DMS 273 (cell line): ENCODE results near the gene SYNRG.
A peak's percentile ranks its signal among the peaks of the same experiment; 100 is the strongest.

ENCODE experiments used
- DNase-seq: peaks from one replicate; lab custom pipeline; 2025; ENCODE audit not compliant: unreplicated experiment; lab: John Stamatoyannopoulos, UW

The SYNRG gene

DNA sequence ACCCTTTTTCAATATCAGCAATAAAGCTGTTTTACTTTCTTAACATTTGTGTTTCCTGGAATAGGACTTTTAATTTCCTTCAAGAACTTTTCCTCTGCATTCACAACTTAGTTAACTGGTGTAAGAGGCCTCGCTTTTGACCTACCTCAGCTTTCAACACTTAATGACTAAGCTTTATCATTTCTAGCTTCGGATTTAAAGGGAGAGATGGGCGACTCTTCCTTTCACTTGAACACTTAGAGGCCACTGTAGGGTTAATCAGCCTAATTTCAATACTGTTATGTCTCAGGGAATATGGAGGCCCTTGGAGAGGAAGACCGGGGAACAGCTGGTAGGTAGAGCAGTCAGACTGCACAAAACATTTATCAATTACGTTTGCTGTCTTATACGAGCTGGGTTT is 4.7 kb downstream of the SYNRG start:
- DNase-seq = no peak

DNA sequence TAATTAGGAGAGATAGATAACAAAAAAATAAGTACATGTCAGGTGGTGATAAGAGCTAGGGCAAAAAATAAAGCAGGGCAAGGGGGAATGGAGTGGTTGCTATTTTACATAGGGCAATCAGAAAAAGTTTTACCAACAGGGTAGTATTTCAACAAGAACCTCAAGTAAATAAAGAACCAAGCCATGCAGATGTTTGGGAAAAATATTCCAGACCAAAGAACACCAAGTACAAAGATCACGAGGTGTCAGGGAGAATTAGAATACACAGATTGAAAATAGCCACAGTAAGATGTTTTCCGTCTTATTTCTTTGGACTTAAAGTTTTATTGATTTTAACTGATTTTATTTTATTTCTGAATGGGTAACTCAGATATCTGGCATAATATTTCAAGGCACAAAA is 11.1 kb downstream of the SYNRG start:
- DNase-seq = no peak

- no peak for DNase-seq
These were observed 16.9 kb downstream of the SYNRG start for GRCh38 chr17:37592291-37592690.

DNA sequence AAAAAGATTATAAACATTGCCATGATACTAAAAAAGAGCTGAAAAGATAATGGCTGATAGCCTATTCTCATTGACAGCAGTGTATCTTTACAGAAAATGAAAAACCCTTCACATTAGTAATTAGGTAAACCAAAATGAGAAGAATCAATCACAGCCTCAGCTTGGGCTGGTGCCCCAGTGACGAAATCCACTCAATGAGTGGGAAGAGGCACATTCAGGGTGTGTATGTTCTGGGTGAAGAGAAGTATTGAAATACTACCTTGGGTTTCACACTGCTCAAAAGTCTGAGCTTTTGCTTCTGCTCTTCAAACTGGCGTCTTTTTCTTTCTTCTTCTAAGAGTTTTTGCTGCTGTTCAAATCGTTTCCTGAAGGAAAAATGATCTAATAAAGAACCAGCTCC is 24.2 kb downstream of the SYNRG start:
- no peak for DNase-seq

DNA sequence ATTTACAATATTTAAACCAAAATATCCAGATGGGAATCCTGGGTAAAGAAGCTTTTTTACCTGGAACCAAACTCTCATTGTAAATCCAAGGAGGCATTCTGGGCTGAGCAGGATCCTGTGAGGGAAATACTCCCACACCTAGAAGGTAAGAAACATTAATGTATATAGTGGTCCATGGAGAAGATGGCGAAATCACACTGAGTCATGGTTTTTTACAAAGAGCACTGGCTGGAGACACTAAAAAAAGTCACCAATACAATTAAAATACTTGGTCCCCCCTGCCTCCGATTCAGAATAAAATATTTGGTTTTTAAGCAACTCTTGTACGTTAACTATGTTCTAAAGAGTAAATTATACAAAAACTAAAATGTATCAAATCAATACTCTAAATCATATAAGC is 32.9 kb downstream of the SYNRG start:
- no peak for DNase-seq

- DNase-seq = no peak
These were observed 34.8 kb downstream of the SYNRG start for GRCh38 chr17:37574427-37574826.

- no peak for DNase-seq
These were observed 37.5 kb downstream of the SYNRG start for GRCh38 chr17:37571674-37572073.

DNA sequence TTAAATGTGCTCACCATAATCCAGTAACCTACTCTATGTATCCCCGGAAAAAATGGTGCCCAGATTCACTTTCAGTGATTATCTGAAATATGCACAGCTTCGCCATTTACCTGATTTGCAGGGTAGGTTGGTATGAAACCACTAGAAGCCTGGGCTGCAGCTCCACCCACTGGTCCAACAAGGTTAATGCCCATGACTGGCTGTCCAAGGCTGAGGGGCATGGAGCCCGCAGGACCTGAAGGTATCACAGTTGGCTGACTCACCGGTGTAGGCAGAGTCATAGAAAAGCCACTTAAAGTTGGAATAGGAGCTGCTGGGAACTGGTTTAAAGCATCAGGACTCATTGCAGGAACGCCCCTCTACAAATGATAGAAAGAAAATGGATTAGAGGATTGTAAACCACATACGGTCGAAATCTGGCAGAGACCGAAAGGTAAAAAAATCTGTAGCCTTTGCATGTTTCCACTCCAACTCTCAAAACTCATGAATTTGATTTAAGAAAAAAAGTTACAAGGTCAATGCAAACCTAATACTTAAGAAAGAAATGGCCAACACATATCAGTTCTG is 38.6 kb downstream of the SYNRG start:
- peak; percentile 64 for DNase-seq

- DNase-seq = no peak
These were observed 40.7 kb downstream of the SYNRG start for GRCh38 chr17:37568350-37569053.

DNA sequence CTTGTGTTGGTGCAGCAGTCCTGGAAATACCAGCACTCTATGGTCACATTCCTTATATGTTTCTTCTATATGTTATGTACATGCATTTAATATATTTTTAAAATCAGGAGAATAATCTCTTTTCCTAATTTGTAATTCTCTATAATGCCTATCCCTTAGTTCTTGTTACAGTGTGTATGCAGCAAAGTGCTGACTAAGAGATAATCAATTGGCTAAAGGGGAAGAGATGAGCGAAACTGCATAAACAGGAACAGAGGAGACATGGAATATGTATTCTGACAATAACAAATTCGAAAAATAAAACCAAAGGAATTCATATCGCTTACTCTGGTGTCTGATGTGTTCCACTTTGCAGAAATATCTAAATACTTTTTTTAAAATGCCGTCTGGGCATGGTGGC is 41.7 kb downstream of the SYNRG start:
- DNase-seq = no peak

GRCh38 chr17:37567137-37567536 is 42.1 kb downstream of the SYNRG start:
- DNase-seq = no peak

DNA sequence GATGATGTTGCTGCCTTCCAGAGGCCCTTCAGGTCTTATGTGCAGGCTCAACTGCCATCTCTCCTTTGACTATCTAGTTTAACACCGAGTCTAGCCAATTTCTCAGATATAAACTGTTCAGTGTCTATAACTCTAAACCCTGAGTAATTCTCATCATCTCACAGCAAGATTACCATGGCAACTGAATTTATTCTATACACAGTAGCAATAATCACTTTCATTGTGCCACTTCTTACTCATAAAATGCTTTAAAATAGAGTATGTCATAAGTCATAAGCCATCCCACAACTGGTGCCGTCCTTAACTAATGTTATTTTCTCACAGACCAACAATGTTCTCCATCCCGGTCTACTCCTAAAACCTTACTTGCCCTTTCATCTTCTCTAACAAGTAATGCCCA is 45.0 kb downstream of the SYNRG start:
- DNase-seq = no peak

- no peak for DNase-seq
These were observed 47.0 kb downstream of the SYNRG start for GRCh38 chr17:37562016-37562745.

DNA sequence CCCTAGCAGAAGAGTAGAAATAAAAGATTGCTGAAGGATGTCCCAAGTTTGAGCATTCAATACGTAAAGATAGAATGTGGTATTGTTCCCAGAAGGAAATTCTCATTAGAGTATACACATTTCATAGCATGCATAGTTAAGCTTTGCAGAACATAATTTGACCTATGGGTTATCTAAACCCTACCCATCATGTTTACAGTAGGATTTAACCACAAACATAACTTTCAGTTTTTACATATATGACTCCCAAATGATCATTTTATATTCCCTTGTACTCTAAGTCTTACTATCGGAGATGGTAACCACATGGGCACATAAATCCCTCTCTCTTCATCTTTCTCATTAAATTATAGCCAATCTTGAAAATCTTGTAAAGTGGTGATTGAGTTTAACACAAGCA is 50.9 kb downstream of the SYNRG start:
- no peak for DNase-seq

GRCh38 chr17:37557482-37557881 is 51.7 kb downstream of the SYNRG start:
- DNase-seq = no peak

DNA sequence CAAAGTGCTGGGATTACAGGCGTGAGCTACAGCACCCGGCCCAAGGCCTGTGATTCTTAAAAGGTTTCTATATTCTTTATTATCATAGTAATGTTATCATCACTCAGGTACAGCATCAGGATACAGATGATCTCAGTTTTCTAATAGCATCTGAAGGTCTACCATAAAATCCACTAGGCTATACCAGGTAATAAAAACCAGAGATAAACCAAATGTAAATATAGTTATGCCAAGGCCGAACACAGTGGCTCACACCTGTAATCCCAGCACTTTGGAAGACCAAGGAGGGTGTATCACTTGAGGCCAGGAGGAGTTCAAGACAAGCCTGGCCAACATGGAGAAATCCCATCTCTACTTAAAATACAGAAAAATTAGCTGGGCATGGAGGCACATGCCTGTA is 53.8 kb downstream of the SYNRG start:
- DNase-seq = no peak

- no peak for DNase-seq
These were observed 55.7 kb downstream of the SYNRG start for GRCh38 chr17:37553401-37553966.

GRCh38 chr17:37551788-37552187 is 57.4 kb downstream of the SYNRG start:
- no peak for DNase-seq

GRCh38 chr17:37547986-37548385 is 61.2 kb downstream of the SYNRG start:
- no peak for DNase-seq

DNA sequence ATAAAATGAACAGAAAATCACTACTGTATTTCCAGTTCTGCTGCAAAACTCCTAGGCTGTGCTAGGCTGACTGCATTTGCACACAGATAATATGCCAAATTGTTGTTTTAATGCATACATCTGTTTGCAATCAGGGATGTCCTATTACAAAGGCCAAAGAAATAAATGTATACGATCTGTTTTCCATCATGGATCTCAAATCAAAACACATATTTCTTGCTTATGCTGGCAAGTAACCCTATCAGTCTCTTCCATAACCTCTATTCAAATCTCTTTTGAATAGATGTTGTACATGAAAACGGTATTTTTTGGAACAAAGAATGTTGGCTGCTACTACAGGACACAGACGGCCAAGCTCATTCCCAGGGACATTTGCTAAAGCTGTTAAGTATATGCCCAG is 62.9 kb downstream of the SYNRG start:
- DNase-seq = no peak

GRCh38 chr17:37545486-37545885 is 63.7 kb downstream of the SYNRG start:
- no peak for DNase-seq

DNA sequence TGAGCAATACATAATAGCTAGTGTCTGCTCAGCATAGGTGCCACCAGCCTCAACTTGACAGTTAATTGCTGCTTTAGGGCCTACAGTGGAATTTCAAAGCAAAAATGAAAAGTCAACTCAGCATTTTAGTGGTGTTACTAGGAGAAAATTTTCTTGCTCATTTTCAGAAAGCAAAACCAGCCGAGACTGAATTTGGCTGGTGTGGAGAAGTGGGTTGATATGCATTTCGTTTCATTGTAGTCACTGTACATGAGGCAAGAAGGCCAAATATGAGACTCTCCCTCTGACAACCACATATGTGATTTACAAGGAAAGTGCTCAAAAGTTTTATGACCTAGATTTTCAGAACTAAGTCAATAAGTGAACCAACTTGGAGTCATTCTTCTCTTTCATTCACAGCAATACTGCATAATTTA is 65.6 kb downstream of the SYNRG start:
- no peak for DNase-seq
